ENCODE measurements around the gene XPNPEP3.
"Not testable (repeated sequence)": the region's sequence is repeated elsewhere in the genome, so short reads cannot be mapped to it uniquely, and the experiment has no call there.

Gene XPNPEP3

DNA sequence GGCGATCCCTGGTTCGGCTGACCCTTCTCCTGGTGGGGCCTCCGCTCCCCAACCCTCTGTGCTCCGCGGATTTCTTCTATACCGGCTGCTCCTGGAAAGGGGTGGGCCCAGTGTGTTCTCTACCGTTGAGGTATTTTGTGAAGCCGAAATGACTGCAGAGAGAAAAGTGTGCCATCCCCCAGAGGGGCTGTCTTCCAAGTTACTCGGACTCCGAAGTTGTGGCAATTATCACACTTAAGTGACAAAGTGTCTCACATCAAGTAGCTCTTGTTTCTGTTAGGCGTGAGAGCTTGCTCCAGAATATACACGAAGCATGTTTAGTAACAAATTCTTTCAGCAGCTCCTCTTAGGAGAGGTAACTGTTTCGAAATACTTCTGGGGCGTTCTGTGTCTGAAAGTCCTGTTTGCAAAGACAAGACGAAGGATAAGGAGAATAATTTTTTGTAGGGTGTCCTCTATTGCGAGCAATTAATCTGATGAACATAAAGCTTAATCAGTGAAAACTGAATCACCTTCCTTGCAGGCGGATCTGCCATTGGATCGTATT, 434 bp downstream of the XPNPEP3 start:
- DNase-seq: no peak

GRCh38 chr22:40862013-40862412, 5.1 kb downstream of the XPNPEP3 start, which contains the start of gene DNAJB7:
Gene DNAJB7, minus strand, starts transcription at chr22:40862113. Its CDS starts 119 bp downstream, at chr22:40861994.
- no peak for DNase-seq

DNA sequence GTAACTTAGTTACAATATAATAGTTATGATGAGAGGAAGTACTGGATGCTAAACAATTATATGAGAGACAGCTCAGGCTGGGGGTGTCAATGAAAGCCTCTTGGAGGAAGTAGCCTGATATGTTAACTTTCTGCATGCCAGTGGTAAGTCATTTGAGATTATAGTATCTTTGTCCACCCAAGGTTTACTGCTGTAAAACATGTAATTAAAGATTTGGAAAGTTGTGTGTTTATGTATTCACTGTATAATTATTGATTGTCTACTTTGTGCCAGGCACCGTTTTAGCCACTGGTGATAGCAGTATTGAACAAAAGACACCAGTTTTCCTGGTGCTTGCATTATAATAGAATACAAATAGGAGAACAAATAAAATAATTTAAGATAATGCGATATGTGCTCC, 5.6 kb downstream of the XPNPEP3 start:
- DNase-seq: no peak

DNA sequence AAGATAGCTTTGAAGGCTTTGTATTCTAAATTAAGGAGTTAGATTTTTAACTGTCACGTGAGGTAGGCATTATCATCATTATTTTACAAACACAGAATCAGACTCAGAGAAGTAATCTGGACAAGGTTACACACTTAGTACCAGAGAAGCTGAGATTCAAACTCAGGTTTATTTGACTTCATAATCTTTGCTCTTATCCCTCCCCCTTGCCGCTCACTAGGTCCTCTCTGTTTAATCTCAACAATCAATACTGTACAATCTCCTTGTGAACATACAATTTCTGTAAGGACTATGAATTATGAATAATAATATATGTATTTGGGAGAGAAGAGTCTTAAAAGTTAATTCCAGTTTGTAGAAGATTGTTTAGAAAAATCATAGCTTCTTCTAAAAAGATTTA, 10.2 kb downstream of the XPNPEP3 start:
- no peak for DNase-seq

GRCh38 chr22:40868379-40868778, 11.4 kb downstream of the XPNPEP3 start:
- DNase-seq: not testable (repeated sequence)

DNA sequence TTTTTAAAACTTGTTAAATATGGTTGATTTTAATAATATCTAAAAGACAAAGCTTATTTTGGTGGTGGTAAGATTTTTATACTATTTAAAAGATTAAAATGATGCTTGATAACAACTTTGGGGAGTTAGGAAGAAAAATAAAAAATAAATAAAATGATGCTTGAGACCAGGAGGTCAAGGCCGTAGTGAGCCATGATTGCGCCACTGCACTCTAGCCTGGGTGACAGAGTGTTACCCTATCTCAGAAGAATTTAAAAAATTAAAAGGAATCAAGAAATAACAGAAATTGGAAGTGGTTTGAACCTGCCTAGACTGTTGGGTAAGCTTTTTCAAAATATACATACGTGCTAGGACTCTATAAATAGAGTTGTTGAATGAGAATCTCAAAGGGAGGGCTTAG, 17.1 kb downstream of the XPNPEP3 start:
- DNase-seq: no peak

- DNase-seq: no peak
These were observed 18.2 kb downstream of the XPNPEP3 start for GRCh38 chr22:40875111-40875510.

DNA sequence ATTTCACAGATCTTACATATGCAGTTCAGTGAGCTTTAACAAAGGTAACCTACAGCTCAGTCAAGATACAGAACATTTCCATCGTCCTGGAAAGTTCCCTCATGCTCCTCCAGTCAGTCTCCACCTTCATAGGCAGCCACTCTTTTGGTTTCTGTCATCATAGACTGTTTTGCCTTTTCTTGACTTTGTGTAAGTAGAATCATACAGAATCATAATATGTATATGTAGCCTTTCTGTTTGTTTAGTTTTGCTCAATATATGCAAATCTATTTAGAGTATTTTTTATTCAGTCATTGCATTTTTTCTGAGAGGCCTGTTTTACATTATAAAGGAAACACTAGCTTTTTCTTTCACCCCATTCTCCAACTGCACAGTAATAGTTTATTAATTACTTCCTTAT, 20.0 kb downstream of the XPNPEP3 start:
- DNase-seq: no peak

DNA sequence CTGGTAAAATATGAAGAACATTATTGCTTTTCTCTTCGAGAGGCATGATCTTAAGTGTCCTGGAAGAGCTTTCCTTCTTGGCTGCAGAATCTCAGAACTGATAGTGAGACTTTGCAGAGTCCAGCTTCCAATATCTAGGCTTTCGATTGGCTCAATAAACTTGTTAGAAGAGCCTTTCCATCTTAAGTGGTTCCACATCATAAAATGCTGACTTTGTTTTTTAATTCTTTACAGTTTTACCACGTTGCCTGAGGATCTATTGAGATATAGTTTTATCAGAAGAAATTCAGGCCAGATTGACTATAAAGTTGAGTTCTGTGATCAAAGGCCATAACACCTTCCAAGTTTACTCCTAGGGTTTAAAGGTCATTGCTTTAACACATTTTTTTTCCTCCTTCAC, 20.5 kb downstream of the XPNPEP3 start:
- no peak for DNase-seq

DNA sequence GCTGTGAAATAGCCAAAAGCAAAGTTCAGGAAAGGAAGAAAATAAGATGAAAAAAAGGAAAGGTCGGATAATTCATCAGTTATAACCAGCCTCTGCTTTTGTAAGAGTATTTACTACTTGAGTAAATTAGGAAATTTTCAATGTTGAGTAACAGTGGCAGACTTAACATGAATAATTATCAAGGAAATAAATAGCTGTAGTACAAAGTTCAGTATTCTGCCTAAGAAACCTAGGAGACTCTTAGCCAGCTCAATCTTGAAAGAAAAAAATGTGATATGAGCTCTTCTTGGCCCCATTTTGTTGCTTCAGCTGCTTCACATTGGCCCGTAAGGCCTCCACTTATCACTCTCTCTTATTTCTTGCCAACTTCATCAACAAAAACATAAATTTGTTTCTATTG, 22.0 kb downstream of the XPNPEP3 start:
- DNase-seq: no peak

GRCh38 chr22:40889116-40889515, 32.2 kb downstream of the XPNPEP3 start:
- DNase-seq: no peak

DNA sequence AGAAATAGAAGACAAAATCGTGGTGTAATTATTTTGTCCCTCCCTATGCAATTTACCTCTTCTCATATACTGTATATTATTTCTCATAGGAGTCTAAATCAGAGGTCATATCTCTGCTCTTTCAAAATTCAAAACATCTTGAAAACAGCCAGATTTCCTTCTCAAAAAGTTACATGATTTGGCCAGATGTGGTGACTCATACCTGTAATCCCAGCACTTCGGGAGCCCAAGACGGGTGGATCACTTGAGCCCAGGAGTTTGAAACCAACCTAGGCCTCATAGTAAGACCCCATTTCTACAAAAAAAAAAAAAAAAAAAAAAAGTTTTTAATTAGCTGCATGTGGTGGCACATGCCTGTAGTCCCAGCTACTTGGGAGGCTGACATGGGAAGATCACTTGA, 33.9 kb downstream of the XPNPEP3 start:
- DNase-seq: no peak

DNA sequence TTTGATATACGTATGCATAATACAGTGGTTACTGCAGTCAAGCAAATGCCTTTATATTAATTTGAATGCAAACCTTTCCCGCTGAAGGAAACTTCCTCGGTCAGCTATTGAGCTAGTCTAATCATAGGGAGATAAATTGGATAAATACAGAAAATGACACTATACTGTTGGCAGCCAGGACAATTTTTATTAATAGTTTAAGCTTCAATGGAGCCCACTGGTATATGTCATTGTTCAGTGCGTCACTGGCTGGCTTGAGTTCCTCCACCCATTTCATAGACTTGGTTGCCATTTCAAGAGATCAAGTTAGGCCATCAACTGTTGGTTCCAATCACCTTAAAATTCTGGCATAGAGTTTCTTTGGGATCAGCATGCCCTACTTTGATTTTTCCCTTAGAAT, 37.5 kb downstream of the XPNPEP3 start:
- no peak for DNase-seq

GRCh38 chr22:40898850-40899357, 42.0 kb downstream of the XPNPEP3 start:
- DNase-seq: no peak

DNA sequence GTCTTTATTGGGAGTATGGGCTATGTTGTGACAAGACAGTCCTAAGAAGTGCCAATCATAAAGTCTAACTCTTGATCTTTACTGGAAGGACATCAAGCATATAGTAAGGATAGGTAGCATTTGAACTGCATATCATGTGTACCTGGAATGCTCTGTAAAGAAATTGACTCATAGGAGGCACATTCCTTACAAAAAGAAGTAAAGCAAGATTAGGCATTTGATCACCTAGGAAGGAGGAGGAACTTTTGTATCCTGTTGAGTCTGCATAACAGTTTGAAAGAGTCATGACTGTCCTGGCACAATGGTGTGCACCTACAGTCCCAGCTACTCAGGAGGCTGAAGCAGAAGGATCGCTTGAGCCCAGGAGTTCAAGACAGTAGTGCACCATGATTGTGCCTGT, 47.2 kb downstream of the XPNPEP3 start:
- DNase-seq: no peak

DNA sequence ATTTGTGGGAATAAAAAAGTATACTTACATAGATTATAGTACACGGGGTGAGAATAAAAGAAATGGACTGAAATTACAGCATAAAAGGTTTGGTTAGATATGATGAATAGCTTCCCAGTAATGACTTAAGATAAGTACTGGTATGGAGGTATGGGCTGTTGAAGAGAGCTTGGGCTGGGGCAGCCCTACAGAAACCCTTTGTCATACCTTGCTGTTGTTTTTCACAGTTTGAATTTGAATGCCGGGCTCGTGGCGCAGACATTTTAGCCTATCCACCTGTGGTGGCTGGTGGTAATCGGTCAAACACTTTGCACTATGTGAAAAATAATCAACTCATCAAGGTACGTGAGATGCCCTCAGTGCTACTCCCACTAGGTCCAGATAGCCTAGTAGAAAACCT, 51.9 kb downstream of the XPNPEP3 start:
- DNase-seq: no peak

- DNase-seq: no peak
These were observed 54.8 kb downstream of the XPNPEP3 start for GRCh38 chr22:40911772-40912171.

- not testable (repeated sequence) for DNase-seq
These were observed 56.0 kb downstream of the XPNPEP3 start for GRCh38 chr22:40912987-40913386.

DNA sequence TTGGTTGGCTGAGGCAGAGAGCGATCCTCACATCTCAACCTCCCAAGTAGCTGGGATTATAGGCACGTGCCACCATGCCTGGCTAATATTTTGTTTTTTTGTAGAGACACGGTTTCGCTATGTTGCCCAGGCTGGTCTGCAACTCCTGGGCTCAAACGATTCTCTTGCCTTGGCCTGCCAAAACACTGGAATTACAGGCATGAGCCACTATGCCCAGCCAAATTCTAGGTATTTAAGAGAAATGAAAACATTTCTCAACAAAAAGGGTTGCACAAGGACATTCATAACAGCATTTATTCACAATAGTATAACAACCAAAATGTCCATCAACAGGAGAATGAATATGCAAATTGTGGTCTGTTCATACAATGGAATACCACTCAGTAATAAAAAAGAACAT, 62.5 kb downstream of the XPNPEP3 start:
- DNase-seq: no peak

- DNase-seq: no peak
These were observed 63.6 kb downstream of the XPNPEP3 start for GRCh38 chr22:40920526-40920925.

DNA sequence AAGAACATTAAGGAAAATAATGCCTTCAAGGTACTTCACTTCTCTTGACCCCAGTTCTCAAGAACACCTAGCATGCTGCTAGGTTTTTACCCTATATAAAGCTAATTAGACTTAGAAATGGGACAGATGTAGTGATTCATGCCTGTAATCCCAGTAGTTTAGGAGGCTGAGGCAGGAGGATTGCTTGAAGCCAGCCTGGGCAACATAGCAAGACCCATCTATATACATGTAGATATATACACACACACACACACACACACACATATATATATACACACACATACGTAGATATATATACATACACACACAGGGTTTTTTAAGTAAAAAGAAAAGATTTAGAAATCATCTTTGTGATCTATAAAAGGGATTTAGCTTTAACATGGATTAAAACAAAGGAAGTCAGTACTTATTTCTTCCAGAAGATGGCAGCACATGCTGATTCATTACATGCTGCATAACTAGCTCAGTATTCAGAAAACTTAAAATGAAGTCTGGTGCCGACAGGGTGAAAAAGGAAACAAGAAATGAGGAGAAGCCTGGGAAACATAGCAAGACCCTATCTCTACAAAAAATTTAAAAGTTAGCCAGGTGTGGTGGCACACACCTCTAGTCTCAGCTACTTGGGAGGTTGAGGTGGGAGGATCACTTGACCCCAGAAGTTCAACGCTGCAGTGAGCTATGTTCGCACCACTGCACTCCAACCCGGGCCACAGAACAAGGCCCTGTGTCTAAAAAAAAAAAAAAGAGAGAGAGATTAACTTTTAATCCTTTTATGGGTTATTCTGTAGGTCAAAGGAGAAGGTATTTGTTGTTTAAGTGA, 65.7 kb downstream of the XPNPEP3 start:
- DNase-seq: no peak

DNA sequence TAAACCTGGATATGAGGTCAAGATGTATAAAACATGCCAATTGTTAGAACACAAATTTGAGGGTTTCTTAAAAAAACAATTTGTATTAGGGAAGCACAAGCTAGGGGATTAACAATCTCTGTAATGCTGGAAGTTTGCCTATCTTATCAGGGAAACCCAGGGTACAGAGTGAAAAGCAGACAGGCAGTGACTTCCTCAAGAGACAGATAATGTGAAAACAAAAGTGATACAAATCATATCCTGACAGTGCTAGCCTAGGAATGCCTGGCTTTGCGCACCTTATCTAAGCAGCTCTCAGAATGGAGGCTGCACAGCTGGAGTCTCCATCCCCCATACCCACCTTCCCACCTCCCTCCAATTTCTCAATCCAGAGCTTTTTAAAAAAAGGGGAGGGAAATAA, 71.7 kb downstream of the XPNPEP3 start:
- DNase-seq: no peak

DNA sequence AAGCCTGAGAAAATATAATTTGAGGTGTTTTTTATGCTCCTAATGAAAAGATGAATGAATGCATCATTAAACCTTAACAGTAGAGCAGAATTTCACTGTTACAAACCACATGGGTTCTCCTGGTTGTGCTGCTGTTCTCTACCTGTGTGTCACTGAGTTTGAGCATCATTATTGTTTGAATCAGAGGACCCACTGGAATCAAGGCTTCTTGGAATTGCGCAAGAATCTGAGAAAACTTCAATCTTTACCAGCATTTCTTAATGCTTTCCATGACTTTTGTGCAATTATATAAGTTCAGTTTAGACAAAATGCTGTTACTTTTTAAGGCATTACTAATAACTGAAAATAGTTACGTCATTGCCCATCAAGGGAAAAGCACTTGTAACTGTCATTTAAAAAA, 75.4 kb downstream of the XPNPEP3 start:
- no peak for DNase-seq

GRCh38 chr22:40939202-40939601, 82.3 kb downstream of the XPNPEP3 start:
- DNase-seq: no peak
